SK-N-SH treated with all-trans-retinoic acid at 6 μM for 48 hours (cell line): ENCODE measurements around the gene PRSS58.

Experiments used
- BACH2 ChIP-seq: fragments of 250-450 bp; sonication (Bioruptor Pico); IDR thresholded peaks from 2 replicates; pipeline ENCODE4 v1.9.0; 2021; ENCODE audit warnings: mild to moderate bottlenecking, borderline replicate concordance
- CREB5 ChIP-seq: fragments of 250-450 bp; sonication (Bioruptor Pico); IDR thresholded peaks from 2 replicates; pipeline ENCODE4 v1.5.1; 2020; ENCODE audit warnings: low read depth, mild to moderate bottlenecking, moderate library complexity
- CSDC2 ChIP-seq: fragments of 250-450 bp; sonication (Bioruptor Pico); IDR thresholded peaks from 2 replicates; pipeline ENCODE4 v1.5.0; 2020; ENCODE audit warnings: mild to moderate bottlenecking, moderate library complexity
- CSRNP3 ChIP-seq: fragments of 250-450 bp; sonication (Bioruptor Pico); IDR thresholded peaks from 2 replicates; pipeline ENCODE4 v1.5.1; 2021; ENCODE audit warnings: mild to moderate bottlenecking, moderate library complexity
- GLIS3 ChIP-seq: fragments of 250-450 bp; sonication (Bioruptor Pico); IDR thresholded peaks from 2 replicates; pipeline ENCODE4 v1.5.0; 2020; ENCODE audit warnings: mild to moderate bottlenecking, moderate library complexity
- ISL1 ChIP-seq: fragments of 250-450 bp; sonication (Bioruptor Pico); IDR thresholded peaks from 2 replicates; pipeline ENCODE4 v2.1.2; 2022; ENCODE audit warnings: mild to moderate bottlenecking, moderate library complexity
- RARB ChIP-seq: fragments of 250-450 bp; sonication (Bioruptor Pico); IDR thresholded peaks from 2 replicates; pipeline ENCODE4 v1.8.0; 2021; ENCODE audit warnings: mild to moderate bottlenecking, moderate library complexity
- TCF4 ChIP-seq: fragments of 250-450 bp; sonication (Bioruptor Pico); IDR thresholded peaks from 2 replicates; pipeline ENCODE4 v1.8.0; 2021; ENCODE audit warnings: mild to moderate bottlenecking, moderate library complexity, borderline replicate concordance
- TOX ChIP-seq: fragments of 250-450 bp; sonication (Bioruptor Pico); IDR thresholded peaks from 2 replicates; pipeline ENCODE4 v1.8.0; 2021; ENCODE audit warnings: mild to moderate bottlenecking, moderate library complexity, borderline replicate concordance
- ZFP3 ChIP-seq: fragments of 250-450 bp; sonication (Bioruptor Pico); IDR thresholded peaks from 2 replicates; pipeline ENCODE4 v1.5.0; 2020; ENCODE audit warnings: mild to moderate bottlenecking, moderate library complexity
- ZFP30 ChIP-seq: fragments of 450-650 bp; formaldehyde crosslinking; IDR thresholded peaks from 2 replicates; pipeline ENCODE4 v1.5.0; 2022; ENCODE audit warnings: mild to moderate bottlenecking, moderate library complexity
- ZNF8 ChIP-seq: fragments of 450-650 bp; formaldehyde crosslinking; IDR thresholded peaks from 2 replicates; pipeline ENCODE4 v1.5.0; 2020; ENCODE audit warnings: mild to moderate bottlenecking, moderate library complexity
- TF ChIP-seq, protein P1 (sequence below): fragments of 250-450 bp; sonication (Bioruptor Pico); IDR thresholded peaks from 2 replicates; pipeline ENCODE4 v1.8.0; 2020; ENCODE audit warnings: mild to moderate bottlenecking, moderate library complexity, borderline replicate concordance

GRCh38 chr7:142249918-142250317 lies 7.9 kb downstream of the PRSS58 start:
- no peak for TF ChIP-seq ZFP30
- TF ChIP-seq ZFP3 (CRISPR knock-in tag): no peak
- no peak for TF ChIP-seq BACH2 (CRISPR knock-in tag)
- no peak for TF ChIP-seq RARB (CRISPR knock-in tag)
- no peak for TF ChIP-seq ISL1 (CRISPR knock-in tag)
- TF ChIP-seq GLIS3: no peak
- TF ChIP-seq, protein P1, sequence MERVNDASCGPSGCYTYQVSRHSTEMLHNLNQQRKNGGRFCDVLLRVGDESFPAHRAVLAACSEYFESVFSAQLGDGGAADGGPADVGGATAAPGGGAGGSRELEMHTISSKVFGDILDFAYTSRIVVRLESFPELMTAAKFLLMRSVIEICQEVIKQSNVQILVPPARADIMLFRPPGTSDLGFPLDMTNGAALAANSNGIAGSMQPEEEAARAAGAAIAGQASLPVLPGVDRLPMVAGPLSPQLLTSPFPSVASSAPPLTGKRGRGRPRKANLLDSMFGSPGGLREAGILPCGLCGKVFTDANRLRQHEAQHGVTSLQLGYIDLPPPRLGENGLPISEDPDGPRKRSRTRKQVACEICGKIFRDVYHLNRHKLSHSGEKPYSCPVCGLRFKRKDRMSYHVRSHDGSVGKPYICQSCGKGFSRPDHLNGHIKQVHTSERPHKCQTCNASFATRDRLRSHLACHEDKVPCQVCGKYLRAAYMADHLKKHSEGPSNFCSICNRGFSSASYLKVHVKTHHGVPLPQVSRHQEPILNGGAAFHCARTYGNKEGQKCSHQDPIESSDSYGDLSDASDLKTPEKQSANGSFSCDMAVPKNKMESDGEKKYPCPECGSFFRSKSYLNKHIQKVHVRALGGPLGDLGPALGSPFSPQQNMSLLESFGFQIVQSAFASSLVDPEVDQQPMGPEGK: no peak
- TF ChIP-seq CSDC2 (CRISPR knock-in tag): no peak
- TF ChIP-seq CSRNP3 (CRISPR knock-in tag): no peak
- TF ChIP-seq TOX (CRISPR knock-in tag): no peak
- no peak for TF ChIP-seq TCF4 (CRISPR knock-in tag)
- TF ChIP-seq CREB5 (CRISPR knock-in tag): no peak
- TF ChIP-seq ZNF8 (CRISPR knock-in tag): no peak
